ENCODE measurements around the gene NCR1. TPM values are rescaled to one million over a fixed set of nuclear protein-coding genes. Genes with fewer than 3 reads are reported as not detected.
"Not testable (repeated sequence)": the region's sequence is repeated elsewhere in the genome, so short reads cannot be mapped to it uniquely, and the experiment has no call there.

NCR1 gene
- total RNA-seq, 6 experiments from 2014 or later: 0.22 to 0.93 (median 0.58) TPM; not detected in 3

DNA sequence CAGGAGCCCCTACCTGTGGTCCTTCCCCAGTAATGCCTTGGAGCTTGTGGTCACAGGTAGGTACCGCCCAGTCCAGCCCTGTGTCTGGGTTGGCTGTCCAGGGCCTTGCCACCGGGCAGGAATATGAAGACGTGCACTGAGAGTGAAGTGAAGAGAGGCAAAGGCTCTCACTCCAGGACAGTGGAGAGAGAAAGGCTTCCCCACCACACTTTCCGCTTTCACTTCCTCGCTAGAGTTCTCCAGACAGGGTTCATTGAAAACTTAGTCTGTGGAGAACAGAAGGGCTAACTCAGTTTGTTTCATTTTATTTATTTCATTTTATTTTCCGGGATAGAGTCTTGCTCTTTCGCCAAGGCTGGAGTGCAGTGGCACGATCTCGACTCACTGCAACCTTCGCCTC is 17.7 kb upstream of the NCR1 start:
- H3K36me3 ChIP-seq: no peaks in the 10 kb centered on the region
- intact Hi-C loops (cut with DNase I): no loop called here
- ATAC-seq (peak in 3 of 4 donors; percentile 27 to 64 (median 43)), DNase-seq (no peak)
- no peaks in the 10 kb centered on the region for H3K27me3 ChIP-seq
- H3K4me3 ChIP-seq: no peak overlapping the region
- no peak for TF ChIP-seq POLR2A (IDR thresholded peaks at IDR 0.05)
- TF ChIP-seq, protein P1, sequence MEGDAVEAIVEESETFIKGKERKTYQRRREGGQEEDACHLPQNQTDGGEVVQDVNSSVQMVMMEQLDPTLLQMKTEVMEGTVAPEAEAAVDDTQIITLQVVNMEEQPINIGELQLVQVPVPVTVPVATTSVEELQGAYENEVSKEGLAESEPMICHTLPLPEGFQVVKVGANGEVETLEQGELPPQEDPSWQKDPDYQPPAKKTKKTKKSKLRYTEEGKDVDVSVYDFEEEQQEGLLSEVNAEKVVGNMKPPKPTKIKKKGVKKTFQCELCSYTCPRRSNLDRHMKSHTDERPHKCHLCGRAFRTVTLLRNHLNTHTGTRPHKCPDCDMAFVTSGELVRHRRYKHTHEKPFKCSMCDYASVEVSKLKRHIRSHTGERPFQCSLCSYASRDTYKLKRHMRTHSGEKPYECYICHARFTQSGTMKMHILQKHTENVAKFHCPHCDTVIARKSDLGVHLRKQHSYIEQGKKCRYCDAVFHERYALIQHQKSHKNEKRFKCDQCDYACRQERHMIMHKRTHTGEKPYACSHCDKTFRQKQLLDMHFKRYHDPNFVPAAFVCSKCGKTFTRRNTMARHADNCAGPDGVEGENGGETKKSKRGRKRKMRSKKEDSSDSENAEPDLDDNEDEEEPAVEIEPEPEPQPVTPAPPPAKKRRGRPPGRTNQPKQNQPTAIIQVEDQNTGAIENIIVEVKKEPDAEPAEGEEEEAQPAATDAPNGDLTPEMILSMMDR (IDR thresholded peaks at IDR 0.05): no peak
- H3K27ac ChIP-seq: no peak overlapping the region
- WGBS (ENCODE audit: insufficient coverage, low coverage, low lambda C conversion rate, missing lambda C conversion rate): 67% methylated on average over 6 of the region's 10 CpGs
- H3K9me3 ChIP-seq: no peaks in the 10 kb centered on the region
- no peaks in the 10 kb centered on the region for H3K4me1 ChIP-seq

DNA sequence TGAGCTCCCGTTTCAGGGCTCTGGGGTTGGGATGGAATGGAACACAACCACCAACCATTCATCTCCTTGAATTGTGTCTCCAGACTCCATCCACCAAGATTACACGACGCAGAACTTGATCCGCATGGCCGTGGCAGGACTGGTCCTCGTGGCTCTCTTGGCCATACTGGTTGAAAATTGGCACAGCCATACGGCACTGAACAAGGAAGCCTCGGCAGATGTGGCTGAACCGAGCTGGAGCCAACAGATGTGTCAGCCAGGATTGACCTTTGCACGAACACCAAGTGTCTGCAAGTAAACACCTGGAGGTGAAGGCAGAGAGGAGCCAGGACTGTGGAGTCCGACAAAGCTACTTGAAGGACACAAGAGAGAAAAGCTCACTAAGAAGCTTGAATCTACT is 16.4 kb upstream of the NCR1 start:
- intact Hi-C loops (cut with DNase I): no loop called here
- no peak overlapping the region for H3K4me3 ChIP-seq
- H3K27ac ChIP-seq: no peak overlapping the region
- no peaks in the 10 kb centered on the region for H3K4me1 ChIP-seq
- TF ChIP-seq, protein P1 (IDR thresholded peaks at IDR 0.05): no peak
- no peak for TF ChIP-seq POLR2A (IDR thresholded peaks at IDR 0.05)
- no peaks in the 10 kb centered on the region for H3K9me3 ChIP-seq
- no peak for ATAC-seq
- H3K36me3 ChIP-seq: no peaks in the 10 kb centered on the region
- 56% methylated on average over 8 of the region's 11 CpGs for WGBS (ENCODE audit: insufficient coverage, low coverage, low lambda C conversion rate, missing lambda C conversion rate)
- H3K27me3 ChIP-seq: no peaks in the 10 kb centered on the region
- no peak for DNase-seq

DNA sequence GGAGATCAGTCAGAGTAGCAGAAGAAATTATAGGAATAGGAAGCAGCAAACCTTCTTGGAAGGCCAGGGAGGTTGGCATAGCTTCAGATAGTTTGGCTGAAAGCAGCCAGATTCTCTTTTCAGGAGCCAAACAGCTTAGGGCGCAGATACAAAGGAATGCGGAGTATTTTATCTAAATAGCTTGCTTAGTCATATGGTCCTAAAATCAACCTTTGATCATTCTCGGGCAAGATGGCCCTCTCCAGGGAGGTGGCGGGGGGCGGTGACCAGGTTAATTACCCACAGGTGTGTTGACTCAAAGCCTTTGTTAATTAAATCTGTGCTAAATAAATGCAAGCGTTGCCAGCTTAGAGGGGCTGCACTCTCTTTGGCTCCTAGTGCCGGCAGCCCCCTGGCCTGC is 12.5 kb upstream of the NCR1 start:
- intact Hi-C loops (cut with DNase I): no loop called here
- no peaks in the 10 kb centered on the region for H3K36me3 ChIP-seq
- no peak overlapping the region for H3K27ac ChIP-seq
- no peaks in the 10 kb centered on the region for H3K4me1 ChIP-seq
- WGBS (ENCODE audit: insufficient coverage, low coverage, low lambda C conversion rate, missing lambda C conversion rate): 49% methylated on average over 4 of the region's 7 CpGs
- H3K27me3 ChIP-seq: no peaks in the 10 kb centered on the region
- ATAC-seq (no peak), DNase-seq (no peak)
- no peaks in the 10 kb centered on the region for H3K9me3 ChIP-seq
- no peak overlapping the region for H3K4me3 ChIP-seq
- TF ChIP-seq, protein P1 (IDR thresholded peaks at IDR 0.05): no peak
- no peak for TF ChIP-seq POLR2A (IDR thresholded peaks at IDR 0.05)

DNA sequence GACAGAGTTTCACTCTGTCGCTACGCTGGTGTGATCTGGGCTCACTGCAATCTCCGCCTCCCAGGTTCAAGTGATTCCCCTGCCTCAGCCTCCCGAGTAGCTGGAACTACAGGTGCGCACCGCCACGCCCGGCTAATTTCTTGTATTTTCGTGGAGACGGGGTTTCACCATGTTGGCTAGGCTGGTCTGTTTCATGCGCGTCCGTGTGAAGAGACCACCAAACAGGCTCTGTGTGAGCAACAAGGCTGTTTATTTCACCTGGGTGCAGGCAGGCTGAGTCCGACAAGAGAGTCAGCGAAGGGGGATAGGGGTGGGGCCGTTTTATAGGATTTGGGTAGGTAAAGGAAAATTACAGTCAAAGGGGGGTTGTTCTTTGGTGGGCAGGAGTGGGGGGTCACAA is 11.8 kb upstream of the NCR1 start:
- WGBS (ENCODE audit: insufficient coverage, low coverage, low lambda C conversion rate, missing lambda C conversion rate): 68% methylated on average over 7 of the region's 16 CpGs
- H3K27ac ChIP-seq; H3K27me3 ChIP-seq; H3K4me3 ChIP-seq; H3K4me1 ChIP-seq; intact Hi-C loops (cut with DNase I); ATAC-seq; H3K9me3 ChIP-seq; H3K36me3 ChIP-seq: not testable (repeated sequence)
- DNase-seq: peak in 1 of 3 donors; percentile 18

DNA sequence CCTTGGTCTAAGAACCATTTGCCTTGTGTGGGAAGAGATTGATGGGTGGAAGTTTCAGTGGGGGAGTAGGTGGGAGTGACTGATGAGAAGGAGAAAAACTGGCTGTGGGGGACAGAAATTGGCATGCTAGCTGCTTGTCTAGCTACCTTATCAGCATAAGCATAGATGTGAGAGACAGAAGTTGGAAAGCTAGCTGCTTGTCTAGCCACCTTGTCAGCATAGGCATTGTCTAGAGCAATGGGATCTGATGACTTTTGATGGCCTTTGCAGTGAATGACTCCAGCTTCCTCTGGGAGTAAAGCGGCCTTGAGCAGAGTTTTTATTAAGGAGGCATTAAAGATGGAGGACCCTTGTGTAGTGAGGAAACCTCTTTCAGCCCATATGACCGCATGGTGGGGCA is 9.9 kb upstream of the NCR1 start:
- Histone ChIP-seq H3K9me3 (no peaks in the 10 kb centered on the region), H3K4me1 (no peaks in the 10 kb centered on the region), H3K36me3 (no peaks in the 10 kb centered on the region), H3K27me3 (no peaks in the 10 kb centered on the region), H3K4me3 (no peak overlapping the region), H3K27ac (no peak overlapping the region)
- TF ChIP-seq POLR2A (IDR thresholded peaks at IDR 0.05): no peak
- TF ChIP-seq, protein P1 (IDR thresholded peaks at IDR 0.05): no peak
- ATAC-seq (no peak), DNase-seq (no peak)
- 51% methylated on average over 2 of the region's 2 CpGs for WGBS (ENCODE audit: insufficient coverage, low coverage, low lambda C conversion rate, missing lambda C conversion rate)
- intact Hi-C loops (cut with DNase I): no loop called here

DNA sequence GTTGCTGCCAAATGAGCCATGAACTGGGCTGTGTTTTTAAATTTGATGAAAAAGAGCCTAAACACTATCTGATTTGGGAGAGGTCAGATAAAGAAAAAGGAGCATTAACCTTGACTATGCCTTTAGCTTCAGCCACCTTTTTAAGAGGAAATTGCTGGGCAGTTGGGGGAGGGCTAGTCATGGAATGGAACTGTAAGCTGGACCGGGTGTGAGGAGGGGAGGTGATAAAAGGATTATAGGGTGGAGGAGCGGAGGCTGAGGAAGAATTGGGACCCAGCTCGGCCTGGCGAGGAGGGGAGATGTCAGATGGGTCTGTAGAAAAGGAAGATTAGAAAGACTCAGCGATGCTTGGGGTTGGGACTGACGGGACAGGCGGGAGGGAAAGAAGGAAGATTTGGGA is 7.3 kb upstream of the NCR1 start:
- H3K27me3 ChIP-seq; DNase-seq; ATAC-seq; H3K27ac ChIP-seq; H3K9me3 ChIP-seq; H3K4me3 ChIP-seq; H3K4me1 ChIP-seq; H3K36me3 ChIP-seq; intact Hi-C loops (cut with DNase I): not testable (repeated sequence)
- WGBS (ENCODE audit: insufficient coverage, low coverage, low lambda C conversion rate, missing lambda C conversion rate): 54% methylated on average over 7 of the region's 7 CpGs

DNA sequence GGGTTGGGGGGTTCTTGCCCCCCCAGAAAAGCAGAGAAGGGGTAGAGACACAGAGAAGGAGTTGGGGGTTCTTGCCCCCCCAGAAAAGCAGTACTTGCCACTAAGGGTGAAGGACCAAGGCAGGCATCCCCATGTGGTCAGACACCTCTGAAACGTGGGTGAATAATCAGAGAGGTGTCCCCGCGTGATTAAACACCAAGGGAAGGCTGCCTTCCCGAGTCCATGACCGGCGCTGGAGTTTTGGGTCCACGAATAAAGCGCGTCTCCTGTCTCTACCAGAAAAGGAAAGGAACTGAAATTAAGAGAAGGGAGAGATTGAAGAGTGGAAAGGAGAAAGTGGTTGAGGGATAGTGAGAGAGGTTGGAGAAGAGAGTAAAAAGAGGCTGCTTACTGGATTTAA is 6.3 kb upstream of the NCR1 start:
- H3K27ac ChIP-seq; intact Hi-C loops (cut with DNase I); H3K27me3 ChIP-seq; H3K36me3 ChIP-seq; ATAC-seq; H3K4me1 ChIP-seq; H3K4me3 ChIP-seq; H3K9me3 ChIP-seq: not testable (repeated sequence)
- DNase-seq: peak in 1 of 3 donors; percentile 15
- WGBS (ENCODE audit: insufficient coverage, low coverage, low lambda C conversion rate, missing lambda C conversion rate): 72% methylated on average over 9 of the region's 9 CpGs

DNA sequence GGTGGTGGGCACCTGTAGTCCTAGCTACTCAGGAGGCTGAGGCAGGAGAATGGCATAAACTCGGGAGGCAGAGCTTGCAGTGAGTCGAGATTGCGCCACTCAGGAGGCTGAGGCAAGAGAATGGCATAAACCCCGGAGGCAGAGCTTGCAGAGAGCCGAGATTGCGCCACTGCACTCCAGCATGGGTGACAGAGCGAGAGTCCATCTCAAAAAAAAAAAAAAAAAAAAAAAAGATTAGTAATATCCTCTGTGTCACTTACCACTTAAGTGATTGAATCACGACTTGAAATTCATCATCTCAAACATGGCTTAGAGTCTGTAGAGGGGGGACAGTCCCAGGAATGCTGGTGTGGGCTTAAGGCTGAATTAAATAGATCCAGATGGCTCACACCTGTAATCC is 4.8 kb upstream of the NCR1 start:
- ATAC-seq; H3K27me3 ChIP-seq; H3K36me3 ChIP-seq; H3K27ac ChIP-seq; H3K4me3 ChIP-seq; H3K9me3 ChIP-seq; intact Hi-C loops (cut with DNase I); H3K4me1 ChIP-seq: not testable (repeated sequence)
- DNase-seq: peak in 1 of 3 donors; percentile 47
- 33% methylated on average over 1 of the region's 8 CpGs for WGBS (ENCODE audit: insufficient coverage, low coverage, low lambda C conversion rate, missing lambda C conversion rate)

Data from right lobe of liver (tissue), 6 donors.